Activated gamma-delta T cell treated with anti-CD3 and anti-CD28 coated beads, Interleukin-2, amount 50 U/mL, for 16 hours (primary cell): ENCODE data around the gene RNF151.

ENCODE experiments used
- DNase-seq: peaks from one replicate; pipeline ENCODE4 v3.0.0-alpha.2; 2020; ENCODE audit warnings: low read depth

Gene RNF151

GRCh38 chr16:1992704-1993317 lies 26.2 kb downstream of the RNF151 start:
- DNase-seq = no peak

GRCh38 chr16:1993731-1994131 lies 27.1 kb downstream of the RNF151 start:
- no peak for DNase-seq

GRCh38 chr16:1997494-1998359 lies 31.1 kb downstream of the RNF151 start:
- DNase-seq = no peak

GRCh38 chr16:1998360-1998835 lies 31.7 kb downstream of the RNF151 start:
- DNase-seq = no peak

- no peak for DNase-seq
These were observed 32.5 kb downstream of the RNF151 start for GRCh38 chr16:1998852-1999801.

GRCh38 chr16:1999866-2000514 lies 33.3 kb downstream of the RNF151 start:
- DNase-seq = no peak

- no peak for DNase-seq
These were observed 34.4 kb downstream of the RNF151 start for GRCh38 chr16:2001035-2001434.

- DNase-seq = no peak
These were observed 35.0 kb downstream of the RNF151 start for GRCh38 chr16:2001456-2002355.

- DNase-seq = no peak
These were observed 36.0 kb downstream of the RNF151 start for GRCh38 chr16:2002406-2003230.

- no peak for DNase-seq
These were observed 36.7 kb downstream of the RNF151 start for GRCh38 chr16:2003231-2003826.

- DNase-seq = peak; percentile 80
These were observed 37.4 kb downstream of the RNF151 start for GRCh38 chr16:2003827-2004641.

GRCh38 chr16:2004795-2005517 lies 38.3 kb downstream of the RNF151 start:
- no peak for DNase-seq

- DNase-seq = no peak
These were observed 39.0 kb downstream of the RNF151 start for GRCh38 chr16:2005646-2006045.

- DNase-seq = no peak
These were observed 39.7 kb downstream of the RNF151 start for GRCh38 chr16:2006317-2006716.

GRCh38 chr16:2007081-2007836 lies 40.6 kb downstream of the RNF151 start:
- DNase-seq = no peak

GRCh38 chr16:2008009-2008526 lies 41.4 kb downstream of the RNF151 start:
- DNase-seq = no peak
